Measurements from ENCODE around the gene AKR7A2. TPM values are rescaled to one million over a fixed set of nuclear protein-coding genes. Genes with fewer than 3 reads are reported as not detected.

The AKR7A2 gene
- polyA plus RNA-seq, 1 experiment = 47.5 TPM

DNA sequence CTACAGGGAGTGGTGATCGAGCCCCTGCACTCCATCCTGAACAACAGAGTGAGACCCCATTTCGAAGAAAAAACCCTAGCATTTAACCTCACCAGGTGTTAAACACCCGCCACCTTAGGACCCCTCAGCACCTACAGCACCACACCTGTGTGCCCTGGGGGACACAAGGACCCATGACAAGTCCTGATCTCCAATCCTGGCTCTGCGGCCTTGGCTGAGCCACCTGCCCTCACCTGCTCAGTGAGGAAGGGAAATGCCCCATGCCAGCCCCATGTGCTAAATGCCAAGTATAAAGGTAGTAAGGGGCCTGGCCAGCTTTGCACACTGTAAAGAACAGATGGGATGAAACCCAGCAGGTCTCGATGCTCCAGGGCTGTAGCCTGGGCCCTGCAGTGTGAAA, 49.2 kb downstream of the AKR7A2 start:
- TF ChIP-seq, protein P1, sequence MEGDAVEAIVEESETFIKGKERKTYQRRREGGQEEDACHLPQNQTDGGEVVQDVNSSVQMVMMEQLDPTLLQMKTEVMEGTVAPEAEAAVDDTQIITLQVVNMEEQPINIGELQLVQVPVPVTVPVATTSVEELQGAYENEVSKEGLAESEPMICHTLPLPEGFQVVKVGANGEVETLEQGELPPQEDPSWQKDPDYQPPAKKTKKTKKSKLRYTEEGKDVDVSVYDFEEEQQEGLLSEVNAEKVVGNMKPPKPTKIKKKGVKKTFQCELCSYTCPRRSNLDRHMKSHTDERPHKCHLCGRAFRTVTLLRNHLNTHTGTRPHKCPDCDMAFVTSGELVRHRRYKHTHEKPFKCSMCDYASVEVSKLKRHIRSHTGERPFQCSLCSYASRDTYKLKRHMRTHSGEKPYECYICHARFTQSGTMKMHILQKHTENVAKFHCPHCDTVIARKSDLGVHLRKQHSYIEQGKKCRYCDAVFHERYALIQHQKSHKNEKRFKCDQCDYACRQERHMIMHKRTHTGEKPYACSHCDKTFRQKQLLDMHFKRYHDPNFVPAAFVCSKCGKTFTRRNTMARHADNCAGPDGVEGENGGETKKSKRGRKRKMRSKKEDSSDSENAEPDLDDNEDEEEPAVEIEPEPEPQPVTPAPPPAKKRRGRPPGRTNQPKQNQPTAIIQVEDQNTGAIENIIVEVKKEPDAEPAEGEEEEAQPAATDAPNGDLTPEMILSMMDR (IDR thresholded peaks at IDR 0.05; ENCODE audit: low read depth, low read length) = no peak
- Histone ChIP-seq H3K27me3 (ENCODE audit: control insufficient read depth, insufficient read depth, low read length) (no peaks in the 10 kb centered on the region), H3K27ac (ENCODE audit: low read depth, low read length) (no peak overlapping the region), H3K9me3 (ENCODE audit: control insufficient read depth, insufficient read depth, low read length) (no peaks in the 10 kb centered on the region), H3K4me3 (ENCODE audit: low read depth, low read length) (no peak overlapping the region)
- CTCF ChIA-PET = no interaction called here
- POLR2A ChIA-PET = interaction anchor here (0.5 kb wide), 1 partner anchor 40 kb away, joined by 5 read pairs; no protein-coding TSS in a partner anchor
- DNase-seq (ENCODE audit: low read depth, low spot score) = no peak

DNA sequence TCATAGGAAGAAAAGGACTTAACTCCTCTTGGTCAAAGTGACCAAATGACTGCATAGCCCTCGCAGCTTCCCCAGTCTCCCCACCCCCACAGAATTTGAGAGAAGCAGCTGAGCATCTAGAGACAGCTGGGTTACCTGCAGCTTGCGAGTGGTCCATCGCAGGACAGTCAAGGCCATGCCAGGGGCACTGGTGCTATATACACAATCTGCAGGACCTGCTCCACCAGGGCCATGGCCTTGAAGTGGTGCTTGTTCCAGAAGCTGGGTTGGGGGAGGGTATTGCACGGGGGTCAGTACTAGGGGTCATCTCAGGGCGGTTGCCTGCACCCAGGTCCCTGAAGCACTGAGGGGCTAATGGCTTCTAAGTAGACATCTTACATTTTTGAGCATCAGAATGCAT, 49.9 kb downstream of the AKR7A2 start:
- H3K27me3 ChIP-seq (ENCODE audit: control insufficient read depth, insufficient read depth, low read length) = no peaks in the 10 kb centered on the region
- no peaks in the 10 kb centered on the region for H3K9me3 ChIP-seq (ENCODE audit: control insufficient read depth, insufficient read depth, low read length)
- DNase-seq (ENCODE audit: low read depth, low spot score) = no peak
- H3K4me3 ChIP-seq (ENCODE audit: low read depth, low read length) = no peak overlapping the region
- TF ChIP-seq, protein P1 (IDR thresholded peaks at IDR 0.05; ENCODE audit: low read depth, low read length) = no peak
- H3K27ac ChIP-seq (ENCODE audit: low read depth, low read length) = no peak overlapping the region
- POLR2A ChIA-PET = interaction anchor here (2.6 kb wide), 1 partner anchor 11 kb away, joined by 11 read pairs; the partner anchor contains the start of genes EMC1 and MRTO4
- CTCF ChIA-PET = no interaction called here

DNA sequence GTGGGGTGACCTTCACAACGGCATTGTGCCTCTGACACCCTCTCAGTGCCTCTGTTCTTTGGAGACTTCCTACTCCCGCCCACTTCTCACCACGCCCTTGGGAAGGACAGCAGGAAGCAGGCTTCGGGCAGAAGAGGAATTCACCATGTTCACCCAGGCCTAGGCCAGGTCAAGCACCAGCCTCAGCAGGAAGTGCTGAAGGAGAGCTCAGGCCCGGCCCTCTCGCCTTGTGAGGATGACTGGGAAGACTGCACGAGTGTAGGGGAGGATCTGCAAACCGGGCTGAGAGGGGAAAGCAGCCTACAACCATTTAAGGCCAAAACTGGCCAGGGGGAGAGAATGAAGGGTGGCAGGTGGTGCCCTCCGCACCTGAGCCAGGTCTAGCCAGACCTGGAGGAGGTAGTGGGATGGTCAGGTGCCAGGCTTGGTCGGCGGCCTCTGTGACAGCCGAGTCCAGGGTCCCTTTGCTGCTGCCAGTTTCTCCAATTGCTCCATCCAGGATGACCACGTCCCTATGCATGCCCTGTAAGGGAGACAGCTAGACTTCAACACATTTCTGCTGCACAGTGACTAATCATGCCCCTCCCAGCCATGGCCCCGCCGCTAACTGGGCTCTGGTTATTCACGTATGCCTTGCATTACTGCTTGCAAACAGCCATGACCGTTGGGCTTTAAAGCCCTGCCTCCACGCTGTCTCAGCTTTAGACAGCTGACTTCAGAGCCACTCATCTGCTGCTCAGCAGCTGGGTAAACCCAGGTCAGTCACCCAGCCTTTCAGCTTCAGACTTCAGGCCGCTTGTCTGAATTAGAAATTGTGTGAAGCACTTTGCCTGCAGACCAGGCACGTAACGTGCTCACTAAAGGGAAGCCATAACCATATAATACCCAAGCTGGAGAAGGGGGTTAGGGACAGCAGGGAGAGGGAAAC, 51.5 kb downstream of the AKR7A2 start:
- H3K27me3 ChIP-seq (ENCODE audit: control insufficient read depth, insufficient read depth, low read length) = no peaks in the 10 kb centered on the region
- no peak overlapping the region for H3K4me3 ChIP-seq (ENCODE audit: low read depth, low read length)
- ChIA-PET CTCF (interaction anchor here (0.5 kb wide), 1 partner anchor 23 kb away, joined by 3 read pairs; no protein-coding TSS in a partner anchor), POLR2A (interaction anchor here (2.6 kb wide), 1 partner anchor 9 kb away, joined by 11 read pairs; the partner anchor contains the start of genes EMC1 and MRTO4)
- H3K9me3 ChIP-seq (ENCODE audit: control insufficient read depth, insufficient read depth, low read length) = no peaks in the 10 kb centered on the region
- TF ChIP-seq, protein P1 (IDR thresholded peaks at IDR 0.05; ENCODE audit: low read depth, low read length) = no peak
- peak; percentile 59 for DNase-seq (ENCODE audit: low read depth, low spot score)
- H3K27ac ChIP-seq (ENCODE audit: low read depth, low read length) = peak overlapping the region; percentile 57

DNA sequence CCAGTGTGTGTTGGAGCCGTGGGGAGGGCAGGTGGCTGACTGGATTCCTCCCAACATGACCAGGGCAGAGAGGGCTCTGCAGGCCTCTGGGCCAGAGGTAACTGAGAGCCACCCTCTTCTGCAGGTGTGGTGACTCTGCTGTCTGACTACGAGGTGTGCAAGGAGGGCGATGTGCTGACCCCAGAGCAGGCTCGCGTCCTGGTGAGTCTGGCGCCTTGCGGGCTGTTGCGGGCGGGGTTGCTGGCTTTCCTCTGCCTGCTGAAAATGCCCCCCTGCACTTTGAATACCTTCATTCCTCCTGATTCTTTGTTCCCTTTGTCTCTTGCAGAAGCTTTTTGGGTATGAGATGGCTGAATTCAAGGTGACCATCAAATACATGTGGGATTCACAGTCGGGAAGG, 53.6 kb downstream of the AKR7A2 start:
- no peak overlapping the region for H3K27ac ChIP-seq (ENCODE audit: low read depth, low read length)
- ChIA-PET CTCF (no interaction called here), POLR2A (no interaction called here)
- TF ChIP-seq, protein P1 (IDR thresholded peaks at IDR 0.05; ENCODE audit: low read depth, low read length) = no peak
- H3K9me3 ChIP-seq (ENCODE audit: control insufficient read depth, insufficient read depth, low read length) = no peaks in the 10 kb centered on the region
- H3K4me3 ChIP-seq (ENCODE audit: low read depth, low read length) = no peak overlapping the region
- DNase-seq (ENCODE audit: low read depth, low spot score) = no peak
- no peaks in the 10 kb centered on the region for H3K27me3 ChIP-seq (ENCODE audit: control insufficient read depth, insufficient read depth, low read length)
